Endothelial cell of umbilical vein (primary cell): ENCODE results near the gene ACTN1.

Experiments
- EZH2 ChIP-seq: IDR thresholded peaks from 2 replicates; pipeline ENCODE4 v1.6.1; 2012; ENCODE audit warnings: borderline replicate concordance, low read depth, mild to moderate bottlenecking, moderate library complexity, low read length, inconsistent platforms; ENCODE audit not compliant: severe bottlenecking
- GATA2 ChIP-seq: IDR thresholded peaks from 2 replicates; pipeline ENCODE4 v1.7.0; 2011; ENCODE audit warnings: low read depth, mild to moderate bottlenecking, moderate library complexity, mixed read lengths, low read length; ENCODE audit not compliant: insufficient read length, insufficient read depth
- JUN ChIP-seq: IDR thresholded peaks from 2 replicates; pipeline ENCODE4 v1.6.1; 2011; ENCODE audit warnings: borderline replicate concordance, low read depth; ENCODE audit not compliant: insufficient read length, insufficient read depth
- MYC ChIP-seq: IDR thresholded peaks from one replicate; pipeline ENCODE4 v1.6.1; 2011; ENCODE audit warnings: mild to moderate bottlenecking, low read depth, low read length
- POLR2A ChIP-seq: IDR thresholded peaks from 2 replicates; pipeline ENCODE4 v1.6.1; 2012; ENCODE audit warnings: low read depth, mild to moderate bottlenecking, control low read depth, low read length
- POLR2AphosphoS5 ChIP-seq: IDR thresholded peaks from 2 replicates; pipeline ENCODE4 v1.6.1; 2012; ENCODE audit warnings: low read depth, mild to moderate bottlenecking, control low read depth, low read length, moderate library complexity; ENCODE audit not compliant: insufficient read depth
- TF ChIP-seq, protein P1 (sequence below), 2 donors: IDR thresholded peaks; 1 replicate in 1 of 2; 2 replicates in 1 of 2; pipeline ENCODE4 v1.5.1; 2011; ENCODE audit warnings: low read length in 2 of 2, mild to moderate bottlenecking in 2 of 2, moderate library complexity in 2 of 2, control low read depth in 1 of 2, inconsistent platforms in 1 of 2, low read depth in 1 of 2; ENCODE audit not compliant: insufficient read depth in 1 of 2; ENCODE audit errors: extremely low read depth in 1 of 2
- TF ChIP-seq, protein P2 (sequence below): IDR thresholded peaks from 2 replicates; pipeline ENCODE4 v1.6.1; 2011; ENCODE audit not compliant: insufficient read depth, insufficient read length

DNA sequence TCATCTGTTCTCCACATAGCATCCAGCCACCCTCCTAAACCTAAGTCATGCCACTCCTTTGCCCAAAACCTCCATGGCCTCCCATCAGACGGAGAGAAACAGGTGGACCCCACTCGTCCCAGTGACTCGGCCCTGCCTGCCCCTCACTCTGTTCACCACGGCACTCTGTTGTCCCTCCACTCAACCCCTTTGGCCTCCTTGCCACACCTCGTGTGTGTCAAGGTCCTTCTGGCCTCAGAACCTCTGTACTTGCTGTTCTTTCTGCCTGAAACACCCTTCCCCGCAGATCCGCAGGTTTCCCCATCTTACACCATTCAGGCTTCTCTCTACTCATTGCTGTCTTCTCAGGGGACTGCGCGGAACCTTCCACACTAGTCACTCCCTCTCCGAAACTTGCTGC is 24.5 kb upstream of the ACTN1 start:
- TF ChIP-seq, protein P1, sequence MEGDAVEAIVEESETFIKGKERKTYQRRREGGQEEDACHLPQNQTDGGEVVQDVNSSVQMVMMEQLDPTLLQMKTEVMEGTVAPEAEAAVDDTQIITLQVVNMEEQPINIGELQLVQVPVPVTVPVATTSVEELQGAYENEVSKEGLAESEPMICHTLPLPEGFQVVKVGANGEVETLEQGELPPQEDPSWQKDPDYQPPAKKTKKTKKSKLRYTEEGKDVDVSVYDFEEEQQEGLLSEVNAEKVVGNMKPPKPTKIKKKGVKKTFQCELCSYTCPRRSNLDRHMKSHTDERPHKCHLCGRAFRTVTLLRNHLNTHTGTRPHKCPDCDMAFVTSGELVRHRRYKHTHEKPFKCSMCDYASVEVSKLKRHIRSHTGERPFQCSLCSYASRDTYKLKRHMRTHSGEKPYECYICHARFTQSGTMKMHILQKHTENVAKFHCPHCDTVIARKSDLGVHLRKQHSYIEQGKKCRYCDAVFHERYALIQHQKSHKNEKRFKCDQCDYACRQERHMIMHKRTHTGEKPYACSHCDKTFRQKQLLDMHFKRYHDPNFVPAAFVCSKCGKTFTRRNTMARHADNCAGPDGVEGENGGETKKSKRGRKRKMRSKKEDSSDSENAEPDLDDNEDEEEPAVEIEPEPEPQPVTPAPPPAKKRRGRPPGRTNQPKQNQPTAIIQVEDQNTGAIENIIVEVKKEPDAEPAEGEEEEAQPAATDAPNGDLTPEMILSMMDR (IDR thresholded peaks at IDR 0.05; ENCODE audit: extremely low read depth in 1 of 2, insufficient read depth in 1 of 2, low read depth in 1 of 2, low read length in 2 of 2) = no peak
- TF ChIP-seq, protein P2, sequence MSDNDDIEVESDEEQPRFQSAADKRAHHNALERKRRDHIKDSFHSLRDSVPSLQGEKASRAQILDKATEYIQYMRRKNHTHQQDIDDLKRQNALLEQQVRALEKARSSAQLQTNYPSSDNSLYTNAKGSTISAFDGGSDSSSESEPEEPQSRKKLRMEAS = no peak
- TF ChIP-seq POLR2A (no peak), EZH2 (no peak), GATA2 (no peak), POLR2AphosphoS5 (no peak), JUN (no peak), MYC (no peak)
